Measurements from ENCODE around the gene PNPLA6.

Gene PNPLA6

DNA sequence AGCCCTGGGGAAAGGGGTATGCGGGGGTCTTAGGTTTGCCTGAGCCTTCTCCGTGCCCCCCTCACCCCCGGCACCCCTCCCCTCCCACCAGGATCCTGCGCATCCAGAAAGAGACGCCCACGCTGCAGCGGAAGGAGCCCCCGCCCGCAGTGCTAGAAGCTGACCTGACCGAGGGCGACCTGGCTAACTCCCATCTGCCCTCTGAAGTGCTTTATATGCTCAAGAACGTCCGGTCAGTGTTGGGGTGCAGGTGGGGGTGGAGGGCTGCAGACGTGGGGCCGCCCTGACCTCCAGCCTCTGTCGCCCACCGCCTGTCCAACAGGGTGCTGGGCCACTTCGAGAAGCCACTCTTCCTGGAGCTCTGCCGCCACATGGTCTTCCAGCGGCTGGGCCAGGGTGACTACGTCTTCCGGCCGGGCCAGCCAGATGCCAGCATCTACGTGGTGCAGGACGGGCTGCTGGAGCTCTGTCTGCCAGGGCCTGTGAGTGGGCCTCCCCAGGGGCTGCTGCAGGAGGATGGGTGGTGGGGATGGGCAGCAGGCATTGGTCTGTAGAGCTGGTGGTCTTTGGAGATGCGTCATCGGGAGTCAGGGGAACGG lies 4.4 kb downstream of the PNPLA6 start:
- Histone ChIP-seq H3K9me3 (no peaks in the 10 kb centered on the region), H3K27me3 (peaks cover under 1% of the 10 kb centered on the region), H3K4me3 (ENCODE audit: low read depth in 1 of 2, low read length in 1 of 2) (no peak overlapping the region), H3K4me1 (ENCODE audit: control insufficient read depth in 1 of 2, insufficient read depth in 1 of 2, low read depth in 1 of 2, low read length in 1 of 2) (peaks cover 42 to 47% of the 10 kb centered on the region in 2 experiments), H3K27ac (no peak overlapping the region), H3K36me3 (peaks cover 57% of the 10 kb centered on the region)
- TF ChIP-seq, protein P1, sequence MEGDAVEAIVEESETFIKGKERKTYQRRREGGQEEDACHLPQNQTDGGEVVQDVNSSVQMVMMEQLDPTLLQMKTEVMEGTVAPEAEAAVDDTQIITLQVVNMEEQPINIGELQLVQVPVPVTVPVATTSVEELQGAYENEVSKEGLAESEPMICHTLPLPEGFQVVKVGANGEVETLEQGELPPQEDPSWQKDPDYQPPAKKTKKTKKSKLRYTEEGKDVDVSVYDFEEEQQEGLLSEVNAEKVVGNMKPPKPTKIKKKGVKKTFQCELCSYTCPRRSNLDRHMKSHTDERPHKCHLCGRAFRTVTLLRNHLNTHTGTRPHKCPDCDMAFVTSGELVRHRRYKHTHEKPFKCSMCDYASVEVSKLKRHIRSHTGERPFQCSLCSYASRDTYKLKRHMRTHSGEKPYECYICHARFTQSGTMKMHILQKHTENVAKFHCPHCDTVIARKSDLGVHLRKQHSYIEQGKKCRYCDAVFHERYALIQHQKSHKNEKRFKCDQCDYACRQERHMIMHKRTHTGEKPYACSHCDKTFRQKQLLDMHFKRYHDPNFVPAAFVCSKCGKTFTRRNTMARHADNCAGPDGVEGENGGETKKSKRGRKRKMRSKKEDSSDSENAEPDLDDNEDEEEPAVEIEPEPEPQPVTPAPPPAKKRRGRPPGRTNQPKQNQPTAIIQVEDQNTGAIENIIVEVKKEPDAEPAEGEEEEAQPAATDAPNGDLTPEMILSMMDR (IDR thresholded peaks at IDR 0.05), result no peak

- peaks cover 57% of the 10 kb centered on the region for H3K36me3 ChIP-seq
- TF ChIP-seq, protein P1 (IDR thresholded peaks at IDR 0.05), result no peak
- H3K27me3 ChIP-seq, result no peaks in the 10 kb centered on the region
- H3K4me3 ChIP-seq (ENCODE audit: low read depth in 1 of 2, low read length in 1 of 2), result no peak overlapping the region
- H3K9me3 ChIP-seq, result no peaks in the 10 kb centered on the region
- H3K4me1 ChIP-seq (ENCODE audit: control insufficient read depth in 1 of 2, insufficient read depth in 1 of 2, low read depth in 1 of 2, low read length in 1 of 2), result peaks cover 43 to 49% of the 10 kb centered on the region in 2 experiments
- no peak overlapping the region for H3K27ac ChIP-seq
These were observed 5.4 kb downstream of the PNPLA6 start for GRCh38 chr19:7540761-7541474.

GRCh38 chr19:7541475-7541824 lies 5.9 kb downstream of the PNPLA6 start:
- Histone ChIP-seq H3K27me3 (no peaks in the 10 kb centered on the region), H3K4me1 (ENCODE audit: control insufficient read depth in 1 of 2, insufficient read depth in 1 of 2, low read depth in 1 of 2, low read length in 1 of 2) (peaks cover 43 to 49% of the 10 kb centered on the region in 2 experiments), H3K27ac (no peak overlapping the region), H3K9me3 (no peaks in the 10 kb centered on the region), H3K36me3 (peaks cover 57% of the 10 kb centered on the region), H3K4me3 (ENCODE audit: low read depth in 1 of 2, low read length in 1 of 2) (no peak overlapping the region)
- TF ChIP-seq, protein P1 (IDR thresholded peaks at IDR 0.05), result no peak

GRCh38 chr19:7541828-7542443 lies 6.4 kb downstream of the PNPLA6 start:
- no peak overlapping the region for H3K4me3 ChIP-seq (ENCODE audit: low read depth in 1 of 2, low read length in 1 of 2)
- no peaks in the 10 kb centered on the region for H3K27me3 ChIP-seq
- H3K4me1 ChIP-seq (ENCODE audit: control insufficient read depth in 1 of 2, insufficient read depth in 1 of 2, low read depth in 1 of 2, low read length in 1 of 2), result peaks cover 43 to 47% of the 10 kb centered on the region in 2 experiments
- H3K36me3 ChIP-seq, result peaks cover 57% of the 10 kb centered on the region
- no peak overlapping the region for H3K27ac ChIP-seq
- no peaks in the 10 kb centered on the region for H3K9me3 ChIP-seq
- TF ChIP-seq, protein P1 (IDR thresholded peaks at IDR 0.05), result no peak

- TF ChIP-seq, protein P1 (IDR thresholded peaks at IDR 0.05), result no peak
- H3K27ac ChIP-seq, result peak overlapping the region; percentile 85
- H3K9me3 ChIP-seq, result no peaks in the 10 kb centered on the region
- peaks cover 41 to 46% of the 10 kb centered on the region in 2 experiments for H3K4me1 ChIP-seq (ENCODE audit: control insufficient read depth in 1 of 2, insufficient read depth in 1 of 2, low read depth in 1 of 2, low read length in 1 of 2)
- no peak overlapping the region for H3K4me3 ChIP-seq (ENCODE audit: low read depth in 1 of 2, low read length in 1 of 2)
- H3K27me3 ChIP-seq, result no peaks in the 10 kb centered on the region
- peaks cover 53% of the 10 kb centered on the region for H3K36me3 ChIP-seq
These were observed 7.2 kb downstream of the PNPLA6 start for GRCh38 chr19:7542556-7543348.

Data from neutrophil (primary cell).